DND-41 (cell line): ENCODE measurements around the gene NRXN2.

Source experiments
- EZH2 ChIP-seq: IDR thresholded peaks from 3 replicates; pipeline ENCODE4 v1.6.1; 2012; ENCODE audit warnings: borderline replicate concordance, low read depth, mild to moderate bottlenecking, moderate library complexity, low read length, inconsistent platforms; ENCODE audit not compliant: severe bottlenecking
- TF ChIP-seq, protein P1 (sequence below): IDR thresholded peaks from 2 replicates; pipeline ENCODE4 v1.5.1; 2012; ENCODE audit warnings: borderline replicate concordance, low read length, moderate library complexity, mild to moderate bottlenecking; ENCODE audit not compliant: poor library complexity, severe bottlenecking; ENCODE audit errors: extremely low read depth

DNA sequence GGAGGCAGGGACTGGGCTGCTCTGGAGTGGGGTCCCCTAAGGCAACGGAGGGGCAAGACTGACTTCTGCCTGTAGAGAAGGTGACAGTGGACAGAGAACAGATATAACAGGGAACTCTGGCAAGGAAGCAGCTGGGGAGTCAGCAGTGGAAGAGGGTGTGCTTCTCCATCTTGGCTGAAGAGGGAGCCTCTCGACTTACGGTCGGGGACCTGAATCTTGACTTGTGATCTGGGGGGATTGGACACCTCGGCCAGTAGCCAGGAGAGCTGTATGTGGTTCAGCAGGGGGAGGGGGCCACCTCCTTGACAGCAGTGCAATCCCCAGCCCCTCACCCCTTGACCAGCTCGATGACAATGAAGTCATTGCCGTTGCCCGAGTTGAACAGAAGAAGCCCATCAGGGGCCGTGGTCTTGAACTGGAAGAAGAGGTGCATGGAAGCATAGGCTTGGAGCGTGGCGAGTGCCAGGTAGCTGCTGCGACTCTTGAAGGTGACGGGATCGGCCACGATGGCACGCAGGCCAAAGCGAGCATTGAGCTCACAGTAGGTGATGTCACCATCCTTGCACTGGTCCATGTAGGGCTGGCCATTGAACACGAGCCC, 72.0 kb downstream of the NRXN2 start:
- TF ChIP-seq, protein P1, sequence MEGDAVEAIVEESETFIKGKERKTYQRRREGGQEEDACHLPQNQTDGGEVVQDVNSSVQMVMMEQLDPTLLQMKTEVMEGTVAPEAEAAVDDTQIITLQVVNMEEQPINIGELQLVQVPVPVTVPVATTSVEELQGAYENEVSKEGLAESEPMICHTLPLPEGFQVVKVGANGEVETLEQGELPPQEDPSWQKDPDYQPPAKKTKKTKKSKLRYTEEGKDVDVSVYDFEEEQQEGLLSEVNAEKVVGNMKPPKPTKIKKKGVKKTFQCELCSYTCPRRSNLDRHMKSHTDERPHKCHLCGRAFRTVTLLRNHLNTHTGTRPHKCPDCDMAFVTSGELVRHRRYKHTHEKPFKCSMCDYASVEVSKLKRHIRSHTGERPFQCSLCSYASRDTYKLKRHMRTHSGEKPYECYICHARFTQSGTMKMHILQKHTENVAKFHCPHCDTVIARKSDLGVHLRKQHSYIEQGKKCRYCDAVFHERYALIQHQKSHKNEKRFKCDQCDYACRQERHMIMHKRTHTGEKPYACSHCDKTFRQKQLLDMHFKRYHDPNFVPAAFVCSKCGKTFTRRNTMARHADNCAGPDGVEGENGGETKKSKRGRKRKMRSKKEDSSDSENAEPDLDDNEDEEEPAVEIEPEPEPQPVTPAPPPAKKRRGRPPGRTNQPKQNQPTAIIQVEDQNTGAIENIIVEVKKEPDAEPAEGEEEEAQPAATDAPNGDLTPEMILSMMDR = peak; percentile 64
- no peak for TF ChIP-seq EZH2
